Measurements from ENCODE around the gene TOPORS.

DNA sequence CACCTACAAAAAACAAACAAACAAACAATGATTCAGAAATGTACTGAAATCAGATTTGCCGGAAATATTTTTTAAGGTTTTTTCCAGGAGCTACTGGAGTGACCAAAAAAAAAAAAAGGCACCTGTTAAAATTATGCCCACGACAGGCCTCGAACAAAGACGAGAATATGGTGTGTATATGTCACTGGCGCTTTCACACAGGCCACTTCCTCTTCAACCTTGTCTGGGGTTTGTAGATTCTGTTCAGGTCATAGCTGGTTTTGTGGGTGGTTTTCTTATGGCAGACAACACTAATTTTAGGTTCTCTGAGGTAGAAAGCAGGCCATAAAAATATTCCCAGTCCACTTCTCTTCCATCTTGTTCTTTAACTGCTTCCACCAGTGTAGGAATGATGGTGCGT, 13.6 kb upstream of the TOPORS start:
- TF ChIP-seq, protein P1, sequence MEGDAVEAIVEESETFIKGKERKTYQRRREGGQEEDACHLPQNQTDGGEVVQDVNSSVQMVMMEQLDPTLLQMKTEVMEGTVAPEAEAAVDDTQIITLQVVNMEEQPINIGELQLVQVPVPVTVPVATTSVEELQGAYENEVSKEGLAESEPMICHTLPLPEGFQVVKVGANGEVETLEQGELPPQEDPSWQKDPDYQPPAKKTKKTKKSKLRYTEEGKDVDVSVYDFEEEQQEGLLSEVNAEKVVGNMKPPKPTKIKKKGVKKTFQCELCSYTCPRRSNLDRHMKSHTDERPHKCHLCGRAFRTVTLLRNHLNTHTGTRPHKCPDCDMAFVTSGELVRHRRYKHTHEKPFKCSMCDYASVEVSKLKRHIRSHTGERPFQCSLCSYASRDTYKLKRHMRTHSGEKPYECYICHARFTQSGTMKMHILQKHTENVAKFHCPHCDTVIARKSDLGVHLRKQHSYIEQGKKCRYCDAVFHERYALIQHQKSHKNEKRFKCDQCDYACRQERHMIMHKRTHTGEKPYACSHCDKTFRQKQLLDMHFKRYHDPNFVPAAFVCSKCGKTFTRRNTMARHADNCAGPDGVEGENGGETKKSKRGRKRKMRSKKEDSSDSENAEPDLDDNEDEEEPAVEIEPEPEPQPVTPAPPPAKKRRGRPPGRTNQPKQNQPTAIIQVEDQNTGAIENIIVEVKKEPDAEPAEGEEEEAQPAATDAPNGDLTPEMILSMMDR (IDR thresholded peaks at IDR 0.05; ENCODE audit: insufficient read depth, low read length, poor library complexity, severe bottlenecking) = no peak
- TF ChIP-seq EZH2phosphoT487 (conservative IDR thresholded peaks at IDR 0.05; ENCODE audit: low read length) = no peak
